PC-3 (cell line): ENCODE results near the gene PICALM. TPM values are rescaled to one million over a fixed set of nuclear protein-coding genes. Genes with fewer than 3 reads are reported as not detected.
A peak's percentile ranks its signal among the peaks of the same experiment; 100 is the strongest.

Source experiments
- ATAC-seq: fragments of 200-7000 bp; cut with Tn5 transposase; 2 replicates; pipeline ENCODE4 v1.9.1; 2020; ENCODE audit warnings: mild to moderate bottlenecking, moderate library complexity
- BruUV-seq: library from RNA; stranded (reverse); fragments of 400-500 nt; replicated peaks from 2 replicates; lab custom pipeline; 2021; lab: Mats Ljungman, UMichigan
- CTCF ChIA-PET: fragments of 300-600 bp; sonication (Branson Sonifier 250); formaldehyde crosslinking; loops from one replicate; lab custom pipeline; 2022; ENCODE audit warnings: antibody characterized with exemption; lab: Charles Lee
- POLR2A ChIA-PET: fragments of 300-600 bp; sonication (Branson Sonifier 250); formaldehyde crosslinking; loops from one replicate; lab custom pipeline; 2022; ENCODE audit warnings: antibody characterized with exemption; ENCODE audit not compliant: unreplicated experiment; lab: Charles Lee
- DNase-seq: peaks from one replicate; pipeline ENCODE4 v3.0.0-alpha.2; 2015
- H2AFZ ChIP-seq: fragments of 300-600 bp; sonication (generic); 2 replicates; pipeline ENCODE4 v1.6.0; 2016; ENCODE audit warnings: antibody characterized with exemption, low read length
- H3F3A ChIP-seq: fragments of 300-600 bp; sonication (generic); one replicate; pipeline ENCODE4 v1.6.0; 2017; ENCODE audit warnings: antibody characterized with exemption, low read length, control low read depth, mild to moderate bottlenecking; ENCODE audit not compliant: unreplicated experiment
- H3K27ac ChIP-seq: fragments of 300-600 bp; sonication (generic); 2 replicates; pipeline ENCODE4 v1.5.1; 2016; ENCODE audit warnings: mild to moderate bottlenecking, low read length
- H3K27me3 ChIP-seq: fragments of 300-600 bp; sonication (generic); 2 replicates; pipeline ENCODE4 v1.6.1; 2016; ENCODE audit warnings: low read length, mixed read lengths
- H3K36me3 ChIP-seq: fragments of 300-600 bp; sonication (generic); 2 replicates; pipeline ENCODE4 v1.6.1; 2016; ENCODE audit warnings: low read depth, mixed run types, low read length, mixed read lengths
- H3K4me1 ChIP-seq: fragments of 300-600 bp; sonication (generic); 2 replicates; pipeline ENCODE4 v1.5.1; 2016; ENCODE audit warnings: low read length; ENCODE audit not compliant: insufficient read depth
- H3K4me2 ChIP-seq: fragments of 300-600 bp; sonication (generic); 2 replicates; pipeline ENCODE4 v1.6.0; 2016; ENCODE audit warnings: low read length
- H3K4me3 ChIP-seq: fragments of 300-600 bp; sonication (generic); 2 replicates; pipeline ENCODE4 v1.5.1; 2016; ENCODE audit warnings: mild to moderate bottlenecking, low read length, mixed read lengths
- H3K79me2 ChIP-seq: fragments of 300-600 bp; sonication (generic); 2 replicates; pipeline ENCODE4 v1.6.1; 2017; ENCODE audit warnings: low read length, mixed read lengths
- H3K9ac ChIP-seq: fragments of 300-600 bp; sonication (generic); 2 replicates; pipeline ENCODE4 v1.6.0; 2016; ENCODE audit warnings: mild to moderate bottlenecking, low read length
- H3K9me2 ChIP-seq: fragments of 300-600 bp; sonication (generic); replicated peaks from 2 replicates; pipeline ENCODE4 v1.6.1; 2016; ENCODE audit warnings: mixed run types, low read length, mixed read lengths
- H3K9me3 ChIP-seq: fragments of 300-600 bp; sonication (generic); 2 replicates; pipeline ENCODE4 v1.6.1; 2016; ENCODE audit warnings: low read length, mixed read lengths
- H4K20me1 ChIP-seq: fragments of 300-600 bp; sonication (generic); 2 replicates; pipeline ENCODE4 v1.6.1; 2016; ENCODE audit warnings: low read length, mixed read lengths
- CTCF ChIP-seq: fragments of 300-600 bp; sonication (generic); conservative IDR thresholded peaks from 2 replicates; pipeline ENCODE4 v1.5.1; 2017; ENCODE audit warnings: antibody characterized with exemption, low read depth, mild to moderate bottlenecking, low read length
- EZH2 ChIP-seq: fragments of 300-600 bp; sonication (generic); IDR thresholded peaks from one replicate; pipeline ENCODE4 v1.6.1; 2017; ENCODE audit warnings: antibody characterized with exemption, mild to moderate bottlenecking, low read length; ENCODE audit not compliant: unreplicated experiment
- EZH2phosphoT487 ChIP-seq: fragments of 300-600 bp; sonication (generic); IDR thresholded peaks from 2 replicates; pipeline ENCODE4 v1.6.1; 2018; ENCODE audit warnings: mild to moderate bottlenecking, antibody characterized with exemption, low read length, borderline replicate concordance
- intact Hi-C: fragments of 100-400 bp; cut with micrococcal nuclease; formaldehyde crosslinking; loops from 2 replicates; pipeline ENCODE4 v1.9.0; 2023
- total RNA-seq: library from RNA; depleted of rRNA; stranded (reverse); fragments of >200 nt; gene quantifications from 2 replicates; pipeline ENCODE4 v1.2.3, GENCODE V29; 2014

PICALM gene
- total RNA-seq, 1 experiment from 2014 or later: 59.3 TPM

GRCh38 chr11:86099874-86100273 lies 31.0 kb upstream of the PICALM start:
- no peaks in the 10 kb centered on the region for H3K79me2 ChIP-seq
- no peaks in the 10 kb centered on the region for H3K9me3 ChIP-seq
- TF ChIP-seq EZH2phosphoT487: no peak
- TF ChIP-seq CTCF: no peak
- TF ChIP-seq EZH2: no peak
- intact Hi-C loops: loop anchor here (2.0 kb wide), 1 partner anchor 65 kb away; no protein-coding TSS in a partner anchor
- peak; percentile 29 for ATAC-seq
- no peak overlapping the region for H2AFZ ChIP-seq
- no peaks in the 10 kb centered on the region for H3K9me2 ChIP-seq
- POLR2A ChIA-PET: no interaction called here
- no peak overlapping the region for H3K4me3 ChIP-seq
- no peaks in the 10 kb centered on the region for H3K27me3 ChIP-seq
- no peaks in the 10 kb centered on the region for H3K36me3 ChIP-seq
- no peak overlapping the region for H3K4me2 ChIP-seq
- no TSS peak for BruUV-seq
- no peak overlapping the region for H3K9ac ChIP-seq
- H3K27ac ChIP-seq: 0 out of 2 replicates have a peak overlapping the region, but pooled peaks have one; percentile 4
- H3K4me1 ChIP-seq: peaks cover 32% of the 10 kb centered on the region
- no peaks in the 10 kb centered on the region for H4K20me1 ChIP-seq
- no peaks in the 10 kb centered on the region for H3F3A ChIP-seq
- CTCF ChIA-PET: no interaction called here
- DNase-seq: peak; percentile 82

GRCh38 chr11:86097980-86098379 lies 29.1 kb upstream of the PICALM start:
- H3K9me2 ChIP-seq: no peaks in the 10 kb centered on the region
- H4K20me1 ChIP-seq: no peaks in the 10 kb centered on the region
- H3K4me2 ChIP-seq: no peak overlapping the region
- no peaks in the 10 kb centered on the region for H3K27me3 ChIP-seq
- no peak overlapping the region for H3K4me3 ChIP-seq
- ChIA-PET POLR2A (interaction anchor here (0.6 kb wide), 1 partner anchor 351 kb away, joined by 3 read pairs; no protein-coding TSS in a partner anchor), CTCF (no interaction called here)
- BruUV-seq: no TSS peak
- intact Hi-C loops: loop anchor here (2.0 kb wide), 1 partner anchor 67 kb away; no protein-coding TSS in a partner anchor
- no peaks in the 10 kb centered on the region for H3K36me3 ChIP-seq
- no peaks in the 10 kb centered on the region for H3K9me3 ChIP-seq
- H3K79me2 ChIP-seq: no peaks in the 10 kb centered on the region
- no peak overlapping the region for H3K27ac ChIP-seq
- H3K9ac ChIP-seq: no peak overlapping the region
- peaks cover 31% of the 10 kb centered on the region for H3K4me1 ChIP-seq
- H3F3A ChIP-seq: no peaks in the 10 kb centered on the region
- no peak overlapping the region for H2AFZ ChIP-seq
- DNase-seq (no peak), ATAC-seq (no peak)
- TF ChIP-seq EZH2 (no peak), CTCF (no peak), EZH2phosphoT487 (no peak)

GRCh38 chr11:86091566-86091965 lies 22.7 kb upstream of the PICALM start:
- intact Hi-C loops: no loop called here
- ATAC-seq (no peak), DNase-seq (no peak)
- no peaks in the 10 kb centered on the region for H4K20me1 ChIP-seq
- H3F3A ChIP-seq: no peaks in the 10 kb centered on the region
- H2AFZ ChIP-seq: no peak overlapping the region
- ChIA-PET CTCF (no interaction called here), POLR2A (no interaction called here)
- H3K4me2 ChIP-seq: no peak overlapping the region
- TF ChIP-seq CTCF: no peak
- TF ChIP-seq EZH2phosphoT487: no peak
- no peak for TF ChIP-seq EZH2
- no peaks in the 10 kb centered on the region for H3K27me3 ChIP-seq
- H3K79me2 ChIP-seq: no peaks in the 10 kb centered on the region
- no peak overlapping the region for H3K27ac ChIP-seq
- no peak overlapping the region for H3K4me3 ChIP-seq
- H3K4me1 ChIP-seq: no peaks in the 10 kb centered on the region
- H3K36me3 ChIP-seq: no peaks in the 10 kb centered on the region
- H3K9me2 ChIP-seq: no peaks in the 10 kb centered on the region
- no peak overlapping the region for H3K9ac ChIP-seq
- H3K9me3 ChIP-seq: no peaks in the 10 kb centered on the region
- no TSS peak for BruUV-seq
